Measurements from ENCODE around the gene RGS11.
"Not testable (repeated sequence)": the region's sequence is repeated elsewhere in the genome, so short reads cannot be mapped to it uniquely, and the experiment has no call there.

The RGS11 gene

GRCh38 chr16:234468-235305, 41.1 kb downstream of the RGS11 start, which contains the start of gene FAM234A:
Gene FAM234A (plus strand): TSS chr16:234821. CDS start chr16:254414, 19,593 bp downstream.
- TF ChIP-seq CTCF (IDR thresholded peaks at IDR 0.05; ENCODE audit: borderline replicate concordance, control extremely low read depth, extremely low read depth, insufficient read depth, missing control alignments) = peak; percentile 53
- peak; percentile 97 for DNase-seq (ENCODE audit: low spot score)
- in situ Hi-C loops (cut with MboI; ENCODE audit: low sequenced_read_pairs, unreplicated experiment) = no loop called here

- TF ChIP-seq CTCF (IDR thresholded peaks at IDR 0.05; ENCODE audit: borderline replicate concordance, control extremely low read depth, extremely low read depth, insufficient read depth, missing control alignments) = no peak
- in situ Hi-C loops (cut with MboI; ENCODE audit: low sequenced_read_pairs, unreplicated experiment) = no loop called here
- DNase-seq (ENCODE audit: low spot score) = no peak
Observed at GRCh38 chr16:230949-231348, 44.8 kb downstream of the RGS11 start.

GRCh38 chr16:230351-230750, 45.4 kb downstream of the RGS11 start:
- DNase-seq (ENCODE audit: low spot score); in situ Hi-C loops (cut with MboI; ENCODE audit: low sequenced_read_pairs, unreplicated experiment): not testable (repeated sequence)

- in situ Hi-C loops (cut with MboI; ENCODE audit: low sequenced_read_pairs, unreplicated experiment) = no loop called here
Observed at GRCh38 chr16:229731-230281, 45.9 kb downstream of the RGS11 start.

GRCh38 chr16:228852-229730, 46.7 kb downstream of the RGS11 start, which contains the start of gene LUC7L:
Gene LUC7L (minus strand): TSS chr16:229449. CDS start chr16:229339, 110 bp downstream.
- peak; percentile 94 for DNase-seq (ENCODE audit: low spot score)
- no peak for TF ChIP-seq CTCF (IDR thresholded peaks at IDR 0.05; ENCODE audit: borderline replicate concordance, control extremely low read depth, extremely low read depth, insufficient read depth, missing control alignments)
- in situ Hi-C loops (cut with MboI; ENCODE audit: low sequenced_read_pairs, unreplicated experiment) = no loop called here

More at GRCh38 chr16:229731-230281, 45.9 kb downstream of the RGS11 start:
- no peak for DNase-seq (ENCODE audit: low spot score)
- no peak for TF ChIP-seq CTCF (IDR thresholded peaks at IDR 0.05; ENCODE audit: borderline replicate concordance, control extremely low read depth, extremely low read depth, insufficient read depth, missing control alignments)

- in situ Hi-C loops (cut with MboI; ENCODE audit: low sequenced_read_pairs, unreplicated experiment) = no loop called here
- DNase-seq (ENCODE audit: low spot score) = no peak
- no peak for TF ChIP-seq CTCF (IDR thresholded peaks at IDR 0.05; ENCODE audit: borderline replicate concordance, control extremely low read depth, extremely low read depth, insufficient read depth, missing control alignments)
Observed at GRCh38 chr16:228151-228851, 47.4 kb downstream of the RGS11 start.
